Daoy (cell line): ENCODE data around the gene TBC1D10B. TPM values are rescaled to one million over a fixed set of nuclear protein-coding genes. Genes with fewer than 3 reads are reported as not detected.
A peak's percentile ranks its signal among the peaks of the same experiment; 100 is the strongest.

Experiments used
- DNase-seq: peaks from one replicate; pipeline ENCODE4 v3.0.0-alpha.2; 2015; ENCODE audit warnings: low read depth
- total RNA-seq: library from RNA; depleted of rRNA; stranded (reverse); fragments of >200 nt; shearing (Covaris generic); gene quantifications from 2 replicates; pipeline ENCODE4 v1.2.3, GENCODE V29; 2014

Gene TBC1D10B
- total RNA-seq, 1 experiment from 2014 or later: 27.1 TPM

DNA sequence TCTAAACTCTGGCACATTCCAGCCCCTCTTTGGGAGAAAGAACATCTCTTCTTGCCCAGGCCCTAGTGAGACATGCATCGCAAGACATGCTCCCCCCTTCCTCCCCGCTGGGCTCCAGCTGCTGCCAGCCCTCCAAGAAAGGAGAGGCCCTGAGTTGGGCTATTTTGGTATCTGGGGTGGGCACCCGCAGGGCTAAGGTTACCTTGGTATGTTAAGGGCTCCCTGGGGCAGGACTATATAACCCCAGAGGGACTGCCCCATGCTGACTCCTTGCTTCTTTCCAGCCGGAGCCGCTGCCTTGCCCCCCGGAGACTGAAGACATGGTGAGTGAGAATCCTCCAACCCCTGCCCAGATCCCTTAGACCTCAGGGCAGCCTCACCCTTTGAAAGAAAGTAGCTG, 4.2 kb upstream of the TBC1D10B start, which contains the start of gene MYL11:
Gene MYL11 (plus strand): TSS at position 265 of the 400 bp plus-strand sequence. CDS start 56 bp downstream, at position 321.
- DNase-seq: no peak

DNA sequence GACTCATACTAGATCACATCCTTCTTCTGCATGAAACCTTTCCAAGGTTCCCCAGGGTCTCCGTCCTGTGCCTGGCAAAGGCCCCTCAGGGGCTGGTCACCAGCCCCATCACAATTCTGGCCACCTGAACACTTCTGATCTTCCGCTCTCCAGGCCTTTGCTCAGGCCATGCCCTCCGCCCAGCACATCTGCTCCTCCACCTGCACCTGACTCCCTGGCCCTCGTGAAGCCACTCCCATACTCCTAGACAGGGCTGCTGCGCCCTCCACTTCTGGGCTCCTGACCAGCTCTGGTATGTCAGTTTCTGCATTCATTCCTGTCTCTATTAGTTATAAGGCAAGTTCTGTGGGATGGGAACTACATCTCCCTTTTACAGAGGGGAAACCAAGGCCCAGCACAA, 2.4 kb upstream of the TBC1D10B start:
- no peak for DNase-seq

DNA sequence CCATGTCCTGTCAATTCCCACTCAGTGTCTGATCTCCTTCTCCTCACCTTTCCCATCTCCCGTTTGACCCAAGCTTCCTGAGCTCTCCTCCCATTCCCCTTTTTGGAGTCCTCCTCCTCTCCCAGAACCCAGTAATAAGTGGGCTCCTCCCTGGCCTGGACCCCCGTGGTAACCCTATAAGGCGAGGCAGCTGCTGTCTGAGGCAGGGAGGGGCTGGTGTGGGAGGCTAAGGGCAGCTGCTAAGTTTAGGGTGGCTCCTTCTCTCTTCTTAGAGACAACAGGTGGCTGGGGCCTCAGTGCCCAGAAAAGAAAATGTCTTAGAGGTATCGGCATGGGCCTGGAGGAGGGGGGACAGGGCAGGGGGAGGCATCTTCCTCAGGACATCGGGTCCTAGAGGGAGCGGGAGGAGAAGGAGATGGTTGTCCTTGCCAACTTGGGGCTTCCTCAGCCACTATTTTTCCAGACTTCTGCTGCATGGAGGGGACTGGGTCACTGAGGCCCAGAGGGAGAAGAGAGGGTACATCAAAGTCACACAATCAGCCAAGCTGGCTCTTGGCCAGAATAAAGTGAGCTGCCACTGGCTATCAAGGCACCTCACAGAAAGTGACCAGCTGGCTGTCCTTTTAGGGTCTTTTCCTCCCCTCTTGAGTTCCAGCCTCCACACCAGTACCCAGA, 1.9 kb upstream of the TBC1D10B start:
- DNase-seq: no peak

DNA sequence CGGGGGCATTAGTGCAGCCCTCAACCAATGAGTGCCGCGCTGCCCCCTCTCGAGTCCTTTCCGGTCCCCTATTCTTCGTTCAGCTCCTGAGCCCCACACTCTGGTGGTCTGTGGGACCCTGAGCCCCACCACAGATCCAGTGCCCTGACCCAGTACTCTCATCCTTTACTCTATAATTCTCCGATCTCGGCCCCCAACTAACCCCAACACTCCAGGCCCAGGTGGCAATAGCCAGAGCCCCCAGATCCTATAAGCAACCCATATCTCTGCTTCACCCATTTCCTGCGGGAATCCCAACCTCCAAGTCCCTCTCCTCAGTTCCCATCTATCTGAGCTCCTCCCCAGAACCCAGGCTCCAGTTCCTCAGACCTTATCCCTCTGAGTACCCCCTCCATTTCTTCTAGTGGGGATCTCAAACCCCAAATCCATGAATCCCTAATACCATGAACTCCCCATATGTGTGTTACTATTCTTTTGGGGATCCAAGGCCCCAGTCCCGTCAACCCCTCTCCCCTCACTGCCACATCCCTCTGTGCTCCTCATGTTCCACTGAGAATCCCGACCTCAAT, 1.0 kb upstream of the TBC1D10B start:
- no peak for DNase-seq

DNA sequence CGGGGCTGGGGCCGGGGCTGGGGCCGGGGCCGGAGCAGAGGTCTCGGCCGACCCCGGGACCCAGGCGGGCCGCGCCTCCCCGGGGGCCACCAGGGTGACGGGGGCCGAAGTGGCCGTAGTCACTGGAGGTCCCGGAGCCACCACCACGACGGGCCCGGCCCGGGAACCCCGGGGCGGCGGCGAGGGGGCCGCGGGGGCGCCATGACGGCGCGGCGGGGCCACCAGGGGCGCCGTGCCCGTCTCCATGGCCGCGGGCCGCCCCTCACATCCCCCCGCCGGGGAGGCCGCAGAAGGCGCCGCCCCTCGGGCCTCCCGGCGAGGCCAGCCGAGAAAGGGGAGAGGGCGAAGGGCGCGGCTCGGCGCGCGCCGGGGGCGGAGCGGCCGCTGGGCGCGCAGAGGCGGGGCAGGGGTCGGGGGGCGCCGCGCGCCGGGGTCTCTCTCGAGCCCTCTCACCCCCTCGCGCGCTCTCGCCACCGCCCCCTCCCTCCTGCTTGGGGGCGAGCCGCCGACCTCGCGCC, 297 bp downstream of the TBC1D10B start:
- no peak for DNase-seq

DNA sequence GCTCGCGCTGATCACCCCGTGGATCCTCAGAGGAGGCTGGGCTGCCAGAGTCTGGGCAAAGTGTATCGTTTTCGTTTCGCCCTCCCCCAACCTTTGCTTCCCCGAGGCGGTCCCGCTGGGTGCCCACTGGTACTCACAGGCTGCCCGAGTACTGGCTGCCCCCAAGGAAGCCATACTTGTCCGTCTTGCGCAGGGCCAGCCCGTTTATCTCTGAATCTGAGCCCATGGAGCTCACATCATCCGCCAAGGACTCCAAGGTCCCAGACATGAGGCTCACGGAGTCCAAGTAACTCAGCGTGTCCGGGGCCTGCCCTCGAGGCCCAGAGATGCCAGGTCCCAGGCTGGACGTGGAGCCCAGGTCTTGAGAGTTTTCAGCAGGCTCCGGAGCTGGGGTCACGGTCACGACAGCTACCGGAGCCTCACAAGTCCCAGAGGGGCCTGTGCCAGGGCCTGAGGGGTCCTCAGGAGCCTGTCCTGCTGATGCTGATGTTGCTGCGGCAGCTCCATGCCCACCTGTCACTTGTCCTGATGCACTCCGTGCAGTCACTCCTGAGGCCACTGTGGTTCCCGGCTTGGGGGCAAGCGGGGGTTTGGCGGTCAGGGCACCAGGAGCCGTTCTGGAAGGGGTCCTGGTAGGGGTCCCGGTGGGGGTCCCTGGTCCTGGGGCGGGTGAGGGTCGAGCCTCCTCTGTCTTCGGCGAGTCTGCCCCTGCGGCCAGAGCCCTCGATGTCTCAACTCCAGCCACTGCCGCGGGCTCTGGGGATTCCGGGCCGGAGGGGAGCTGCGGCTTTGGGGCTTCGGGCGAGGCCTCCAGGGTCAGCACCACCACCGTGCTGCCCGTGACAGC, 980 bp downstream of the TBC1D10B start:
- DNase-seq: no peak

DNA sequence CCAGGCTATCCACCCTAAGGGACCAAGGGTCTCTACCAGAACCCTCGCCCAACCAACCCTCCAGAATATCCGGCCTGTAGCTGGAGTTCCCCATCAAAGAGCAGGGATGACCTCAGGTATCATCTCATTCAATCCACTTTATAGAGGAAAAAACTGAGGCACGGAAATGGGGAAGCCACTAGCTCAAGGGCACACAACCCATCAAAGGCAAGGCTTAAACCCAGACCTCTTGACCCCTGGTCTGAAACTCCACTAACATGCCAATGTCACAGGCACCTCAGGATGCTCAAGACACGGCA, 1.6 kb downstream of the TBC1D10B start:
- no peak for DNase-seq

DNA sequence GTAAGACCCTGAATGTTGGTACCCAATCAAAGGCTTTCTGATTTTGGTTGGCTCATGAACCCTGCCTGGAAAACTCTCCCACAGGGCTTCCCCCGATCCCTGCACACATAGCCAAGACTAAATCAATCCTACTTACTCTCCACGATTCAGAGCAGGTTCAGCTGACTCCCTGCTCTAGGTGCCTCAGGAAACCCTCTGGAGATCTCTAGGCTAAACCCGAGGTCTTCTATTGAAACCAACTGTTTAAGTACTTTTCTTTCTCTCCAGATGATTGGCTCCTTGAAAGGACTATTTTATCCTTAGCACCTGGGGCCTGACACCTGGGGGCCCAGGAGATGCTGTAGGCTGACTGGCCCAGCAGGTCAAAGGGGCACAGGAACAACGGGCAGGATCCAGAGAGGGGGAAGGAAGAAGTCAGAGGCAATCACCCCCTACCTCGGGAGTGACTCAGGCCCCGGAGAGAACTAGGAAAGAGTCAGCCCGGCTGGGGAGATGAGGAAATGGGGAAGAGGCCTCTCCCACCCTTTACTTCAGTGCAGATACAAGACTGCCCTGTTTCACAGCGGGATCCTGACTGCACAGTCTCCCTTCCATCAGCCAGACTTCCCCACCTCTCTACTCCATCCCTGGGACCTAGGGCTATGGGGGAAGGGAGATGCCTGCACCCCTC, 2.0 kb downstream of the TBC1D10B start:
- DNase-seq: peak; percentile 65

DNA sequence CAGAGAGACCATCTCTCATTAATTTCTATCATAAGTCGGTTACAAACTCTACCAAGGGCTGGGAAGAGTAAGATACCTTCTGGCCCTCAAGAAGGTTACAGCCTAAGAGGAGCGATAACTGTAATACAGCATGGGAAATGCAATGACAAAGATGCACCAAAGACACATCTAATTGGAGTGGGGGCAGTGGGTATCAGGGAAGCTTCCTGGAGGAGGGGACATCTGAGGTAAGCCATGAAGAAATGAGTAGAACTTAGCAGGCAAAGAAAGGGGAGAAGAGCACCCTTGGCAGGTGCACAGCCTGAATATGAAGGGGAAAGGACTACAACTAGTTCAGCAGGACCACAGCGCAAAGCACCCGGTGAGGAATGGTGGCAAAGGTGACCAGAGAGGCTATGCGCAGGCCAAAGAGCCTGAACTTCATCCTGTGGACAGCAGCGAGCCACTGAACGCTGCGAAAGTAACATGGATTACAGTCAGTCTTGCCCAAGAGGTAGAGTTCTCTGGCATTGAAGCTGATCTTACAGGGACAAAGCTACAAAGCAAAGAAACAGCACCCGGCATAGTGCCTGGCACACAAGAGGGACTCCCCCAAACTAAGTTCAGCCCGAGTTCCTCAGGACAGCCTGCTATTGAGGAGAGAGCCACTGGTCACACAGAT, 2.8 kb downstream of the TBC1D10B start:
- no peak for DNase-seq

DNA sequence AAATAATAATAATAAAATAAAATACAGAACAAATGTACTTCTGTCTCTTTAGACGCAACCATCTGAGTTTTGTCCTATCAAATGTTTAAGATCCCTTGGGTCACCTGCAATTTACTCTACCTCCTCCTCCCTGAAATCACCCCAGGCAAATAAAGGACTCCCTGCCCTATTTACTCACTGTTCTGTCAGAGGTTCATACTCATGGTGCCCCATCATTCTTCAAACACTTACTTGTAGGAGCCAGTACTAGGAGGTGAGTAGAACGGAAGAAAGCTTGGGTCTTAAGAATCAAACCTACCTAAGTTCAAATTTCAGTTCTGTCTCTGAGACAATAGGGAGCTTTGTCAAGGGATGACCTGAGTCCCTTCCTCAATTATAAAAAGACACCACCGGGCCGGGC, 3.8 kb downstream of the TBC1D10B start:
- no peak for DNase-seq

DNA sequence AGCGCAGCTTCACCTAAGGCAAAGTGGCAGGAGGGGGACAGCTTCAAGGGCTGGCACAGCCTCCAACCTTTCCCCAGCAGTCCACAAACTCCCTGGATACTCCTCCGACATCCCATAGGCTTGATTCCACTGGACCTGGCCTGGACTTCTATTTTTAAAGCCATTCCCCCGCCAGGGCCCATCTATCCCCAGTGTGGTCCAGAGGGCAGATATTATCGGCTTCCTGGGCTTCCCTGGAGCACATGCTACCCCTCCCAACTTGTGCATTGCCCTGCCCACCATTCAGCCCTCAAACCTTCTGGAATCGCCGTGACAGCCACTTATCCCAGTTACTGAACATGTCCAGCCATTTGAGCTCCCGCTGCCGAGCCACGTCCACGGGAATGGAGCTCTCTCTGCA, 5.1 kb downstream of the TBC1D10B start:
- no peak for DNase-seq

DNA sequence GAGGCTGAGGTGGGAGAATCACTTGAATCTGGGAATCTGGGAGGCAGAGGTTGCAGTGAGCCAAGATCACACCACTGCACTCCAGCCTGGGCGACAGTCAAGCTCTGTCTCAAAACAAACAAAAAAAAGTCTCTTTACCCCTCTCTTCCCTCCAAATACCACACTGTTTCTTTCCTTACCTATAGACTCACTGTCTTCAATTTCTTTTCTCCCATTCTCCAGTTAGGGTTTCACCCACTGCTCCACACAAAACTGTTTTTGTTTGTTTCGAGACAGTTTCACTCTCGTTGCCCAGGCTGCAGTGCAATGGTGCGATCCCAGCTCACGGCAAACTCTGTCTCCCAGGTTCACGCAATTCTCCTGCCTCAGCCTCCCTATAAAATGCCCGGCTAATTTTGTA, 9.1 kb downstream of the TBC1D10B start:
- no peak for DNase-seq

DNA sequence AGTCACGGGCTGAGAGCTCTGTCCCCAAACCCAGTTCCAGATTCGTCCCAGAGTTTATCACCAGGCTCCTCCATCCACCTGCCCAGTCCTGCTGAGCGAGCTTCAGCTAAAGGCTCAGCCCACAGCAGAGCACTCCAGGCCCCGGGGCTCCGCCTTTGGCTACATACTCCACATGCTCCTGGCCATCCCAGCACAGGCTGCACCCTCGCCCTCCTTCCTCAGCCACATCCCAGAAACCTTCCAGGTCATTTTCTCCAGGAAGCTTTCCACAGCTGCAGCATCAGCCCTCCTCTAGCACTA, 10.5 kb downstream of the TBC1D10B start:
- DNase-seq: no peak

DNA sequence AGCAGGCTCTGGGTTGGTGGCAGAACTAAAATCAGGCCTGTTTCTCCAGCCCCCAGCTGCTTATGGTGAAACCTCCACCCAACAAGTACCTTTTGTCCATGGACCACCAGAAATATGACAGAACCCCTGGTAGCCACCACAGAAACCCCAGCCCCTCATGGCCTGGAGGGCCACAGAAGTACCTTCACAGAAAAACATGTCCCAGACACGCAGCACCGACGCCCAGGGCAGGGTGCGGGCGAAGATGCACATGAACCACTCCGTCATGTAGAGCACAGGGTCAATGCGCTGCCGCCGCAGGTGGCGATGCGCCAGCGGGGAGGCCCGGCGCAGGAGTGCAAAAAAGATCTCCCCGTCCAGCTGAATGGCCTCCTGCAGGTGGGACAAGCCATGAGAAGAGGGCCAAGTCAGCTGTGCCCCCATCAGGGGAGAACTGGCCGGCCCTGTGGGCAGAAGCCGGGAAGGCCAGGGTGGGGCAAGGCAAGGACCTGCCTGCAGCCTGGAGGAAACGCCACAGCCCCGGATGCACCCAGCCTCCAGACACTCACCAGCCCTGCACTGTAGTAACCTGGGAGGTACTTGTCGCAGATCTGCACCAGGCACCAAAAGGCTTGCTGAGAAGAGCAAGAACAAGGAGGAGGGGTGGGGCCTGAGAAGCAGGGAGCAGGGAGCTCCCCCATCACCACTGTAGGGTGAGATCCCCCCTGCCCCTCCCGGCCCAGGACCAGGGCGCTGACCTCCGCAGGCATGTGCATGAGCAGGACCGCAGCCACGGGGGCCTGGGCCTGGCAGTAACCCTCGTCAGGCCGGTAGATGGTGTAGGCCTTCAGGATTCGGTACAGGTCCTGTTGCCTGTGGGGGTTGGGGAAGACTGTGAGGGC, 11.1 kb downstream of the TBC1D10B start:
- no peak for DNase-seq

DNA sequence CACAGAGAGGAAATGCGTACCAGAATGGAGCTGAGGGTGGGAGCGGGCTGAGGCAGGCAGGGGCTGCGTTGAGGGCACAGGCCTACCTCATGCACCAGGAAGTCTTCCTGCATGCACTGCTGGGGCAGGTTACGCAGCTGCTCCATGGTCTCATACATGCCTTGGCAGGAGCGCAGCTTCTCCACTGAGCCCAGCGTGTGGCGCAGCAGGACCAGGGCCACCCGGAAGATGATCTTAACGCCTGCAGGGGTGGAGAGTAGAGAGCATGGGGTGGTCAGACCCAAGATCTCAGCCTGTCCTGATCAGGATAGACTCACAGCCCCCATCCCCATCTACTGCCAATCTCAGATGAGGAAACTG, 11.7 kb downstream of the TBC1D10B start:
- no peak for DNase-seq

DNA sequence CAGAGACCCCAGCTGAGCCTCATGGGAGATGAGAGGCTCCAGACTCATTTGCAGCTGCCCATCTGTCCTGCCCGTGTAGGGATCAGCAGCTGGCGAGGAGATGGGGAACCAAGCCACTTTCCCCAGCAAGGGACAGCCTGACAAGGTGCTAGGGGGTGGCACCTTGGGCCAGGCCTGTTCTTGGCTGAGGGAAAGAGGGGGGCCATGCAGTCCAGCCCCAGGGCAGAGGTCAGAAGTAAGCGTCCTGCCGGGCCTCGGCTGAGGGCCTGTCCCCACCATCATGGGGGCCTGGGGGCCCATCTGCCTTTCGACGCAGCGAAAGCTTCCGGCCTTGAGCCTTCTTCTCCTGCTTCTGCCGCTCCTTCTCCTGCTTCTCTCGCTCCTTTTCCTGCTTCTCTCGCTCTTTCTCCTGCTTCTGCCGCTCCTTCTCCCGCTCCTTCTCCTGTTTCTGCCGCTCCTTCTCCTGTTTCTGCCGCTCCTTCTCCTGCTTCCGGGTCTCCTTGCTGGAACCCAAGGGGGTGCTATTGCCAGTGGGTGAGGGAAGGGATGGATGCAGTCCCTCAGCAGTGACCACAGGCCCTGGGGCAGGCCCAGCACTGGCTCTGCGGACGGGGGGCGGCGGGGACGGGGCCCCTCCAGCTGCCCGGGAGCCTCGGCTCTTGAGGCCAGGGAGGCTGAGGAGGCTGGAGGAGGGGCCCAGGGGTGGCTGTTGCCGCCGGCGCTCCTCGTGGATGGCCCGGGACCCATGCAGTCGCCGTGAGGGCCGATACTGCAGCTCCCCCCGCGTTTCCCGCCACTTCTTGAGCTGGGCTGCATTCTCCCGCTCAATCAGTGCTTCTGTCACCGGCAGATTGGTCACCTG, 12.3 kb downstream of the TBC1D10B start:
- DNase-seq: no peak

DNA sequence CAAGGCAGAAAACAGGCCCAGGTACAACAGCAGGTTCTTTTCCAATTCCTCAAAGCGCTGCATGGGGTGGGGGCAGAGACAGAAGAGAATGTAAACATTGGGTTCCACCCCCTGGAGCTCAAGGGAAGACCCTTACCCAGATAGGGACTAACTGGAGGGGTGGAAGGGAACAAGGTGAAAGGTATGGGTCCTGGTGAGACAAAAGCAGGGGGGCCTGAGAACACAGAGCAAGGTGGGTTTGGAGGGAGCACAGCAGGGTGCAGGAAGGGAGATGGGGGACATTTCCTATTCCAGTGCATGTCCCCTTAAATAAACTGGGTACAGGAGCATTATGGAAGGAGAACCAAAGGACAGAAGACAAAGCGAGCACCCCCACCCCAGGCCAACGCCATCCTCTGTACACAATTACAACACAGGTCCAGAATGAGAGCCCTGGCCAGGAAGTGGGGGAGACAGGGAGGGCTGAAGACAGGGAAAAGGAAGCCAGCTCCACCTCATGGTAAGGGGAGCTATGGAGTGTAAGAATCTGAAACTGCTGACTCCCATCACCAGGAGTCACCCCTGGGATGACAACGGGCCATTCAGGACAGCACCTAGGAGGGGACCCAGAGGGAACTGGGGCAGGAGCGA, 13.1 kb downstream of the TBC1D10B start:
- no peak for DNase-seq

DNA sequence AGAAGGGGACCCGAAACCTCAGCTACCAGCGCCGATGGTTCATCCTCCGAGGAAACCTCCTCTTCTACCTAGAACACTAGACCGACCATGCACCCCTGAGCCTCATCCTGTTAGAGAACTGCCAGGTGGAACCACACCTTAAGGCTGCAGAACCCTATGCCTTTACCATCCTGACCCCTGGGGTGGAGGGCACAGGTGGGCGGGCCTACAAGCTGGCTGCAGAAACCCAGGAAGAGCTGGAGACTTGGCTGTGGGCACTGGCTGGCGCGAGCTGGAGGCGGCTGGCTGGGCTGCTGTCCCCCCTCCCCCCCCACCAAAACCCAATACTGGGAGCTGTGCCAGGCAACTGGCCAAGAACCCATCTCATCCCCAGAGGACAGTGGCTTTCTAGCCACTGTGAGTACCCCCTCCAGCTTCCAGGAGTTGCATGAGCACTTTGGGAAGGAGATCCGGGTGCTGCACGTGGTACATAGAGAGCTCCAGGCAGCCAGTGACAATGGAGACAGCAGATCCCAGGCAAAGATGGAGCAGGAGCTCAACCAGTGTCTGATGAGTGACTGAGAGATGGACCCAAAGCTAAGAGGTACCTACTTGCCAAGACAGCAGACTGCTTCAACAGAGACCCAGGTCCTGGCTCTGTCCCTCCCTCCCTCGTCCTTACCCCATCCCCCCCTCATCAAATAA, 13.8 kb downstream of the TBC1D10B start:
- DNase-seq: no peak

DNA sequence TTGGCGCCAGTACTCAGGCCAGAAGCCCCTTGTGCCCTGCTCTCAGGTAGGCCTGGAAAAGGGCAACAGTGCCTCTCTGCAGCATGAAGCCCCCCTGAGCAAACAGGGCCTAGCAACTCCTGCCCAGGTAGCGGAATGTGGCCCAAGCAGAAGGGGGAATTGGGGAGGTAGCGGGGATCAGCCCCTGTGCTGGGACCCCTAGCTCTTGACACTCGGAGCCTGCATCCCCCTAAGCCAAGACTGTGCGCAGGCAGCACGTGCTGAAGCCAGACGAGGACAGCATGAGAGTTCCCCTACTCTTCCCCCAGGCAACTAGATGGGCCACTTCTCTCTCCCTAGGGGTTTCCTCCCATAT, 14.4 kb downstream of the TBC1D10B start:
- DNase-seq: no peak
